GM12801 (cell line): ENCODE measurements around the gene CSMD2.

ENCODE experiments used
- TF ChIP-seq, protein P1 (sequence below): IDR thresholded peaks from one replicate; pipeline ENCODE4 v1.5.1; 2011; ENCODE audit warnings: control low read depth; ENCODE audit not compliant: insufficient read length; ENCODE audit errors: extremely low read depth

The CSMD2 gene

DNA sequence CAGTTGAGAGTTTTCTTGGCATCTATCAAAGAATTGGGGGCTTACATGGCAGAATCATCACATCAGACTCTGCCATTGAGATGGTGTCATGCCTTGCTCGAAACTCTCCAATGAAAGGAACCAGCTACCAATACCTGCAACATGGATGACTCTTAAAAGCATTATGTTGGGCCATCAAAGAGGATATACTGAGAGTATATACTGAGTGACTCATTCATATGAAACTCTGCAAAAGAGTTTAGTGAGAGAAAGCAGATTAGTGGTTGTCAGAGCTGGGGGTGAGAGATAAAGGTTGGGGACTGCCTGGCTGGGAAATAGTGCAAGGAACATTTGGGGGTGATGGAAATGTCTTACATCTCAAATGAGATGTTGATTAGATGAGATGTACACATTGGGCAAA lies 315.8 kb downstream of the CSMD2 start:
- TF ChIP-seq, protein P1, sequence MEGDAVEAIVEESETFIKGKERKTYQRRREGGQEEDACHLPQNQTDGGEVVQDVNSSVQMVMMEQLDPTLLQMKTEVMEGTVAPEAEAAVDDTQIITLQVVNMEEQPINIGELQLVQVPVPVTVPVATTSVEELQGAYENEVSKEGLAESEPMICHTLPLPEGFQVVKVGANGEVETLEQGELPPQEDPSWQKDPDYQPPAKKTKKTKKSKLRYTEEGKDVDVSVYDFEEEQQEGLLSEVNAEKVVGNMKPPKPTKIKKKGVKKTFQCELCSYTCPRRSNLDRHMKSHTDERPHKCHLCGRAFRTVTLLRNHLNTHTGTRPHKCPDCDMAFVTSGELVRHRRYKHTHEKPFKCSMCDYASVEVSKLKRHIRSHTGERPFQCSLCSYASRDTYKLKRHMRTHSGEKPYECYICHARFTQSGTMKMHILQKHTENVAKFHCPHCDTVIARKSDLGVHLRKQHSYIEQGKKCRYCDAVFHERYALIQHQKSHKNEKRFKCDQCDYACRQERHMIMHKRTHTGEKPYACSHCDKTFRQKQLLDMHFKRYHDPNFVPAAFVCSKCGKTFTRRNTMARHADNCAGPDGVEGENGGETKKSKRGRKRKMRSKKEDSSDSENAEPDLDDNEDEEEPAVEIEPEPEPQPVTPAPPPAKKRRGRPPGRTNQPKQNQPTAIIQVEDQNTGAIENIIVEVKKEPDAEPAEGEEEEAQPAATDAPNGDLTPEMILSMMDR: no peak

DNA sequence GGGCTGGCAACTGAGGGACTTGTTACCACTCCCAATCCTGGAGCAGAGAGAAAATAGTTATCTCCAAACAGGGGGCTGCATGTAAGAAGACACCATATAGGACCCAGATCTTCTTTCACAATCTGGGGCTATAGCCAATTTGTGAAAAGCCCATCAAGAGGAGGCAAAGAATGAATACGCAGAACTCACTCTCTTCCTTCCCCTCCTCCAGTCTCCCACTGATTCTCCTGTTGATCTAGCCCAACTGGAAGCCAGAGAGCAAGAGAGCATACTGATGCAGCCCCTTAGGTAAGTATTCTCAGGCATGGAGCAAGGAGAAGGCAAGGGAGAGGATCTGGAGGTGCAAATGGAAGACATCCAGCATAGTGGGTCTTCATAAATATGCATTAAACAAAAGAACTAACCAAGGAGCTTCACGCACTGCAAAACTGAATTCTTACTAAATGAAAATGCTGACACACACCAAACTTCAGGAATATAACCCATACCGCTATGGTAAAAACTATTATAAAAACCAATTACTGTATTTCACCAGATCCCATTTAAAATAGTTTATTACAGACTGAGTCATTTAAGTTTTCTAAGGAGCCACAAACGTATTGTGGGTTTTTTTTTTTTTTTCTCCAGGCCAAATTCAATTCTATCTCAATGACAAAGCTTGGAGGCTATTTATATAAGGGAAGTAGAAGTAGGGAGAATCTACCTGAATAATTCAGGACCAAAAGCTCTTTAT lies 316.7 kb downstream of the CSMD2 start:
- TF ChIP-seq, protein P1: no peak

DNA sequence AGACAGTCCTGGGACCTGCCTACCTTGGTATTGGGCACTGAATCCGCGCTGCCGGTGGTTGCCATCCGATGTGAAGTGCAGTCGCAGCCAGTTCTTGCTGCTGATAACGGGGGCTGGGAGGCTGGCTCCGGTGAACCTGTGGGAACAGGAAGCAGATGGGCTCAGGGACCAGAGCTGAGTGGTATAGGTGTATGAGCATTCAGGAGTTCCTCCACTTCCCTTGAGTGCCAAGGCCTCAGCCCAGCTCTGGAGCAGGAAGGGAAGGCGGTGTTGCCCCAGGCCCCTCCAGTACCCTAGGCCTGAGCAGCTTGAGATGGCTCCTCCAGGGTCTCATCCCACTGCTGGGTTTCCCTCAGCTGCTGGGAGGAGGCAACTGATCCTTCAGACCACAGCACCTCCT lies 318.2 kb downstream of the CSMD2 start:
- TF ChIP-seq, protein P1: no peak

DNA sequence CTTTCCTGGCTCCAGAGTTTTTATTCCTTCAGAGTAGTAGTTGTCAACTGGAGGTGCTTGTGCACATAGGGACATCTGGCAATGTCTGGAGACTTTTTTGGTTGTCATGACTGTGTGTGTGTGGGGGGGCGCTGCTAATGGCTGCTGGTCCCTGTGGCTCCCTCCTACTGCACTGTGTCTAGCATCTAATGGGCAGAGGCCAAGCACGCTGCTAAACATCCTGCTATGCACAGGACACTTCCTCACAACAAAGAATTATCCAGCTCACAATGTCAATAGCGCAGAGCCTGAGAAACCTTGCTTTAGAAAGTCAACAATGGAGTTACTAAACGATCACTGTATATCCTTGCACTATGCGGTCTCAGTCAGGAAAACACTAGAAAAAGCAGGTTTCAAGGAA lies 320.9 kb downstream of the CSMD2 start:
- TF ChIP-seq, protein P1: no peak

DNA sequence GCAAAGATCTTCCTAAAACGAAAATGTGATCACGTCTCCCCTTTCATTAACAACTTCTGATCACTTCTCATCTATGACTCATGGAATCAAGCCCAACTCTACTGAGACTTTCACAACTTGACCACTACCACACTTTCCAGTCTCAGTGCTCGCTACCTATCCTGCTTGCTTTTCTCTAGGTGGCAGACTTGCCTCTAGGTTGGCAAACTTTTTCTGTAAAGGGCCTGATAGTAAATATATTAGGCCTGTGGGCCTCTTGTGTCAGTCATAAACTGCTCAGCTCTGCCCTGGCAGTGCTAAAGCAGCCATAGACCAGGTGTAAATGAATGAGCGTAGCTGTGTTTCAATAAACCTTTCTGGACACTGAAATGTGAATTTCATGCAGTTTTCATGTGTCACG lies 322.7 kb downstream of the CSMD2 start:
- TF ChIP-seq, protein P1: no peak

DNA sequence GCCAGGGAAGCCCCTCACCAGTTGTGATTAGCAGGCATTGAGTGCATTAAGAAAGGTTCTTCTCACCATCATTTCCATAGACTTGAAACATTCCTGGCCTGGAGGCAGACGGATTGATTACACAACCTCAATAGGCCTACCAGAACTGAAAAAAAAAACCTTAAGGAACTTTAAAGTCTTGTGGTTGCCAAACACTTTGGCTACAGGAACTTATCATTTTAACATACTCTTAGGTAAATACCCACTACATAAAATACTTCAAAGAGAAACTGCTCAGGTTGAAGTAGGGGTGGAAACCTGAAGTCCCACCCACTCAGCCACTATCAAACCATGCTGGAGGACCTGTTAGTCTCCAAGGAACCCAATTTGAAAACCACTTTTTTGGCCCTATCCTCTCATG lies 323.5 kb downstream of the CSMD2 start:
- TF ChIP-seq, protein P1: no peak

DNA sequence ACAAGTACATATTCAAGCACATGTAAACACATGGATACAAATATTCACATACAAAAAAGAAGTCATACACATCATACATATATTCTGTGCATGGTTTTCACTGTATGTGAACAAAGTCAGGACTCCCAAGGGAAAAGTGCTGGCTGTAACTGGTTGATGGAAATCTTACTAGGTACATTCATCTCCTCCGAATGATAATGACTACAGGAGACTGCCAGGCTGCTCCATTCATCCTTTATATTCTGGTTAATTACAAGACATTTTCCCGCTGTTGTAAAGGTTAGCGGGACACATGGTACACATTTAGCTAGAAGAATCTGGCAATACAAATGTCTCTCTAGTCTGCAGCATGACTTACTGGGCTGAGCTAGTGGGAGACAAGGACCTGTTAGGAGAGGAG lies 327.4 kb downstream of the CSMD2 start:
- TF ChIP-seq, protein P1: no peak
